Lower leg skin (tissue), 4 donors: ENCODE results near the gene IFI30. TPM values are rescaled to one million over a fixed set of nuclear protein-coding genes. Genes with fewer than 3 reads are reported as not detected.

ENCODE experiments used
- DNase-seq, 2 donors: peaks; one replicate each; pipeline ENCODE4 v3.0.0-alpha.2; 2019; ENCODE audit warnings: low spot score in 2 of 2
- H3K4me3 ChIP-seq: fragments of 200-600 bp; sonication (generic); 2 replicates; pipeline ENCODE4 v1.5.1; 2017; ENCODE audit warnings: mild to moderate bottlenecking, low read depth; ENCODE audit not compliant: poor library complexity, severe bottlenecking
- POLR2A ChIP-seq, 2 donors: fragments of 450-650 bp; IDR thresholded peaks; one replicate each; pipeline ENCODE4 v1.6.1; 2016 to 2017; ENCODE audit warnings: antibody characterized with exemption in 2 of 2, mild to moderate bottlenecking in 1 of 2, moderate library complexity in 1 of 2
- WGBS, 2 donors: methylation state at CpG; one replicate each; pipeline ENCODE4 v1.1.5; 2018; 5-methylcytosine and 5-hydroxymethylcytosine counted together
- intact Hi-C: fragments of 100-400 bp; cut with DNase I; formaldehyde crosslinking; loops from one replicate; pipeline ENCODE4 v1.15.0; 2023; ENCODE audit warnings: low total_unique reads
- total RNA-seq, 4 donors: library from RNA; depleted of rRNA; stranded (reverse); fragments of >200 nt; gene quantifications; one replicate each; pipeline ENCODE4 v1.1.0, GENCODE V29; 2016
- TF ChIP-seq, protein P1 (sequence below), 3 donors: fragments of 450-650 bp; IDR thresholded peaks; one replicate each; pipeline ENCODE4 v1.5.1; 2016; ENCODE audit warnings: antibody characterized with exemption in 3 of 3, mild to moderate bottlenecking in 3 of 3, moderate library complexity in 2 of 3

The IFI30 gene
- total RNA-seq, 4 donors from 2014 or later = 39.1 to 214 (median 98.3) TPM

DNA sequence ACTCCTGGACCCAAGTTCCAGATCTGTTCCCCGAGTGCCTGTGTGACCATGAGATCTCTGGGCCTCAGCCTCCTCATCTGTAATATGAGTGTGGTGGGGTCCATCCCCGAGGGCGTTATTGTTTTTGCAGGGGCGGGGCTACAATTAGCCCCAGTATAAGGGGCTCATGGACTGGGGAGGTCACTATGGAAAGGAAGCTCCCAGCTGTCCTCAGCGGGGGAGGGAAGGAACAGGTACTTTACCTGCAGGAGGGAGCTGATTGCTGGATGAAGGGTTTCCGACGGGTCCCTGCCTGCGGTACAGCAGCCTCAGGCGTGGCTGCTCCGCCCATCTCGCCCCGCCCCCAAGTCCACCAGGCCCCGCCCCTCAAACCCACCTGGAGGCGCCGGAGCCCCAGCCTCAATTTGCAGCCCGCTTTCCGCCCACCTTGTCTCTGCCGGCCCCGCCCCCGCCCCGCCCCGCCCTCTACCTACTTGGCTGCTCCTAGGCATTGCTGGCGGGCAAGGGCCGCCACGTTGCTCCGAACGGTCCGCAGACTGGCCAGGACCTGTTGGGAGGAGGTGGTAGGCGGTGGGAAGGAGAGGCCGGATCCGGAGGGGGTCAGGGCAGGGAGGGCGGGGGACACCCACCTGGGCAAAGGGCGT, 47.1 kb downstream of the IFI30 start:
- no peak overlapping the region for H3K4me3 ChIP-seq
- intact Hi-C loops = no loop called here
- no peak for DNase-seq
- TF ChIP-seq, protein P1, sequence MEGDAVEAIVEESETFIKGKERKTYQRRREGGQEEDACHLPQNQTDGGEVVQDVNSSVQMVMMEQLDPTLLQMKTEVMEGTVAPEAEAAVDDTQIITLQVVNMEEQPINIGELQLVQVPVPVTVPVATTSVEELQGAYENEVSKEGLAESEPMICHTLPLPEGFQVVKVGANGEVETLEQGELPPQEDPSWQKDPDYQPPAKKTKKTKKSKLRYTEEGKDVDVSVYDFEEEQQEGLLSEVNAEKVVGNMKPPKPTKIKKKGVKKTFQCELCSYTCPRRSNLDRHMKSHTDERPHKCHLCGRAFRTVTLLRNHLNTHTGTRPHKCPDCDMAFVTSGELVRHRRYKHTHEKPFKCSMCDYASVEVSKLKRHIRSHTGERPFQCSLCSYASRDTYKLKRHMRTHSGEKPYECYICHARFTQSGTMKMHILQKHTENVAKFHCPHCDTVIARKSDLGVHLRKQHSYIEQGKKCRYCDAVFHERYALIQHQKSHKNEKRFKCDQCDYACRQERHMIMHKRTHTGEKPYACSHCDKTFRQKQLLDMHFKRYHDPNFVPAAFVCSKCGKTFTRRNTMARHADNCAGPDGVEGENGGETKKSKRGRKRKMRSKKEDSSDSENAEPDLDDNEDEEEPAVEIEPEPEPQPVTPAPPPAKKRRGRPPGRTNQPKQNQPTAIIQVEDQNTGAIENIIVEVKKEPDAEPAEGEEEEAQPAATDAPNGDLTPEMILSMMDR (IDR thresholded peaks at IDR 0.05) = no peak
- no peak for TF ChIP-seq POLR2A (IDR thresholded peaks at IDR 0.05)
- 6 to 8% methylated on average over 12 to 29 of the region's 33 CpGs for whole genome bisulfite sequencing, 2 donors

DNA sequence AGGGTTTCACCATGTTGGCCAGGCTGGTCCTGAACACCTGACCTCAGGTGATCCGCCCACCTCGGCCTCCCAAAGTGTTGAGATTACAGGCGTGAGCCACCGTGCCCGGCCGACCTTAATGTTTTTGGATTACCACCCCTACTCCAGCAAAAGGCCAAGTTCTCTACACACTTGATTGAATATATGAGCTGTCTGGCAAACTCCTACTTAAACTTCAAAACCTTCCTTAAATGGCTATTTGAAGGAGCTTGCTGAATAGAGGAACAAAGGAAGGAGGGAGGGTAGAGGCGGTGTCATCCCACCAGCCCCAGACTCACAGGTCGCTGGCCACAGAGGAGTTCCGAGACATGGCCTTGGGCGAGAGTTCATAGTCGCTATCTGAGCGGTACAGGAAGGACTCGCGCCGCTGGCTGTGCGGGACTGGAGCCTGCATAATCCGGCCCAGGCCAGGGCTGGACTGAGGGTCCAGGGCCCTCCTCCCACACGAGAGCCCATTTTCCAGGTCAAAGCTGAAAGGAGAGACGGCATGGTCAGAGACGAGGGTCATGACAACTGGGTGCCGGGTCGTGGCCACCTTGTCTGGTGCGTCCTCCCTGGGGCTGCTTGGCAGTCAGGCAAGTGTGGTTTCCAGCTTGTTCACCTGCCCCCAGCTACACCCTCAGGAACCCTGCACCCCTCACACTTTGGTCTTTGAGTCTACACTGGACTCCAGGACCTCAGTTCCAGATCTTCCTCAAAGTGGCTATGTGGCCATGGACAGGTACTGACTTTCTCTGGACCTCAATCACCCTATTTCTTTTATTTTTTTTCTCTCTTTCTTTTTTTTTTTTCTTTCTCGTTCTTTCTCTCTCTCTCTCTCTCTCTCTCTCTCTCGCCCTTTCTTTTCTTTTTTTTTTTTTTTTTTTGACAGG, 48.5 kb downstream of the IFI30 start:
- H3K4me3 ChIP-seq = no peak overlapping the region
- no peak for TF ChIP-seq POLR2A (IDR thresholded peaks at IDR 0.05)
- TF ChIP-seq, protein P1 (IDR thresholded peaks at IDR 0.05) = no peak
- no peak for DNase-seq
- intact Hi-C loops = no loop called here
- WGBS, 2 donors = 85 to 86% methylated on average over 25 of the region's 25 CpGs

DNA sequence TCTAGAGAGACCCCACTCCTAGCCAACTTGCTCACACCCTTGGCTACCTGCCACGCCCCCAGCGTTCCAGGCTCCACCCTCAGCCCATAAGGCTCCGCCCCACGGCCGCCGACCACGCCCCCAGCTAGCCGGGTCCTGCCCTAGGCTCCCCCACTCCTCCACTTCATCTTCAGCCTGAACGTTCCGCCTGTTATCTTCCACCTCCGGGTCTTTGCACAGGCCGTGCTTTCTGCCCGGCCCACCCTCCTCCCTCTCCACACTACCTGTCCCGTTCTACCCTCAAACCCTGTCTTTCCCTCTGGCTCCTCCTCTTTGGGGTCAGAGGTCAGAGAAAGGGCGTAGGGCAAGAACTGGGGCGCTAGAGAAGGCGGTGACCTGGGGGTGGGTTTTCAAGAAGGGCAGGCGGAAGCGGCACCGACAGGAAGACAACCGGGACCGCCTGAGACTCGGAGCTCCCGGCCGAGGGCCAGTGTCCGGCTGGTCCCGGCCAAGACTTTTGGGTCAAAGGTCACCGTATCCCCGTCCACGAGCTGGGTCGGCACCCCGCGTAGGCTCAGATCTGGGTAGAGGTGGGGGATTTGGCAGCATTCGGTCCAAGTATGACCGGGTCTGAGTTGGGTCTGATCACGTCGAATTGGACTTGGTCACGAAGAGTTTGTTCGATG, 50.4 kb downstream of the IFI30 start:
- intact Hi-C loops = no loop called here
- no peak overlapping the region for H3K4me3 ChIP-seq
- DNase-seq = no peak
- TF ChIP-seq POLR2A (IDR thresholded peaks at IDR 0.05) = no peak
- TF ChIP-seq, protein P1 (IDR thresholded peaks at IDR 0.05) = no peak
- WGBS, 2 donors = 8 to 9% methylated on average over 37 to 39 of the region's 39 CpGs

DNA sequence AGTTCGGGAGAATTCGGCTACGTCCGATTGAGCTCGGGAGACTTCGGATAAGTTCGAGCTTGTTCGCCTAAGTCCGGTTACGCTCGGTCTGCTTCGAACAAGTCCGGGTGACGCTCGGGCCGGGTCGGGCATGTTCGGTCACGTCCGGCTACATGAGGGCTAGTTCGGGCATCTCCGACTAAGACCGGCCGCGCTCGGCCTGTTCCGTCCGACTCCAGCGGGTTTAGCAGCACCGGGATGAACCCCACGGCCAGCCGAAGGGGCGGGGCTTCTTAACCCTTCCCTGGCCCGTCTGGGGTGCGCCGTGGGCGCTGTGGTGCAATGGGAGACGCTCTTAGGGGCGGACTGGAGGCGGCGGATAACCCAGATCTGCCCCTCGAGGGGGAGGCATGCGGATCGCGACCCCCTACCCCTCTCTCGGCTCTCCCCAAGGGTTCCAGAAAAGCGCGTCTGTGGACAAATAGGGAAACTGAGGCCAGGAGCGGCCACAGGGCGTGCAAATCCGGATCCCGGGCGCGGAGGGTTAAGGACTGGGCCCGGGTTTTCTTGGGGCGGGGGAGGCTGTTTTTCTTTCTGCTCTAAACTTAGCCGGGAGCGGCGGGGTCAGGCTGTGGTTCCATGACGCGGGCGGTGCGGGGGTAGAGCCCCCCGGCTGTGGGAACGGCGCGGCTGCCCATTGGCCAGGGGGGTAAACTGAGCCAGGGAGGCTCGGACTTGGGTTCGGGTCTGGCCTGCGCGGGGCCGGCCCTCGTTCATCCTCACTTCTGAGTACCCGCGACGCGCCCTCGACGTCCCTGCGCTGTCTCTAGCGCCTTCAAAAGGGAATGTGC, 51.1 kb downstream of the IFI30 start:
- WGBS, 2 donors = 1 to 2% methylated on average over 40 to 58 of the region's 81 CpGs
- no peak overlapping the region for H3K4me3 ChIP-seq
- TF ChIP-seq, protein P1 (IDR thresholded peaks at IDR 0.05) = no peak
- no peak for TF ChIP-seq POLR2A (IDR thresholded peaks at IDR 0.05)
- intact Hi-C loops = no loop called here
- peak; percentile 97 to 99 for DNase-seq

DNA sequence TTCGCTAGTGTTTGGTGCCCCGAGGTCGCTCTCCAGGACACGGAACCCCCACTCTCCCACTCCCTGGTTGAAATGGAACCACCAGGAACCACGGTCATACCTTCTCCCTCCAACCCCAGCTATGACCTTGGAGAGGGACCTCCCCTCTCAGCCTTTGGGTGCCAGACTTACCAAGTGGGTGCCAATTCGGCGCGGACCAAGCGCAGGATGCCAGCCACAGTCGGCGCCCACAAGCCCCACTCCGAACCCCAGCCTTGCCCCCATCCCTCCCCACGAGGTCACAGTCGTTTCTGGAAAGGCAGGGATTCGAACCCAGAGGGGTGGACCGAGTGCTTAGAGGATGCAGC, 51.7 kb downstream of the IFI30 start:
- WGBS, 2 donors = 0 to 15% methylated on average over 1 to 16 of the region's 16 CpGs

More for the DNA sequence above, 51.7 kb downstream of the IFI30 start:
- intact Hi-C loops = no loop called here
- TF ChIP-seq POLR2A (IDR thresholded peaks at IDR 0.05) = no peak
- TF ChIP-seq, protein P1 (IDR thresholded peaks at IDR 0.05) = no peak
- no peak for DNase-seq
- H3K4me3 ChIP-seq = no peak overlapping the region
